Measurements from ENCODE around the gene CDC42EP3.

The CDC42EP3 gene

GRCh38 chr2:37636381-37637066 lies 34.9 kb downstream of the CDC42EP3 start:
- H3K27ac ChIP-seq (ENCODE audit: low read depth, low read length): no peak overlapping the region
- H3K4me1 ChIP-seq (ENCODE audit: control insufficient read depth, insufficient read depth, low read length): peaks cover 2% of the 10 kb centered on the region
- no peaks in the 10 kb centered on the region for H3K36me3 ChIP-seq (ENCODE audit: control insufficient read depth, insufficient read depth, low read length)
- no peak overlapping the region for H3K4me3 ChIP-seq (ENCODE audit: low read length)
- H3K9ac ChIP-seq (ENCODE audit: low read length): no peak overlapping the region
- no peaks in the 10 kb centered on the region for H3K27me3 ChIP-seq (ENCODE audit: control insufficient read depth, insufficient read depth, low read length)

- no peak overlapping the region for H3K9ac ChIP-seq (ENCODE audit: low read length)
- no peaks in the 10 kb centered on the region for H3K36me3 ChIP-seq (ENCODE audit: control insufficient read depth, insufficient read depth, low read length)
- H3K27ac ChIP-seq (ENCODE audit: low read depth, low read length): no peak overlapping the region
- no peaks in the 10 kb centered on the region for H3K4me1 ChIP-seq (ENCODE audit: control insufficient read depth, insufficient read depth, low read length)
- H3K27me3 ChIP-seq (ENCODE audit: control insufficient read depth, insufficient read depth, low read length): no peaks in the 10 kb centered on the region
- H3K4me3 ChIP-seq (ENCODE audit: low read length): no peak overlapping the region
Observed at GRCh38 chr2:37635504-37636380, 35.7 kb downstream of the CDC42EP3 start.

- Histone ChIP-seq H3K4me3 (ENCODE audit: low read length) (no peak overlapping the region), H3K27ac (ENCODE audit: low read depth, low read length) (no peak overlapping the region), H3K9ac (ENCODE audit: low read length) (no peak overlapping the region), H3K4me1 (ENCODE audit: control insufficient read depth, insufficient read depth, low read length) (no peaks in the 10 kb centered on the region), H3K27me3 (ENCODE audit: control insufficient read depth, insufficient read depth, low read length) (no peaks in the 10 kb centered on the region), H3K36me3 (ENCODE audit: control insufficient read depth, insufficient read depth, low read length) (no peaks in the 10 kb centered on the region)
Observed at GRCh38 chr2:37634914-37635503, 36.4 kb downstream of the CDC42EP3 start.

- no peak overlapping the region for H3K4me3 ChIP-seq (ENCODE audit: low read length)
- H3K9ac ChIP-seq (ENCODE audit: low read length): no peak overlapping the region
- H3K4me1 ChIP-seq (ENCODE audit: control insufficient read depth, insufficient read depth, low read length): no peaks in the 10 kb centered on the region
- no peaks in the 10 kb centered on the region for H3K36me3 ChIP-seq (ENCODE audit: control insufficient read depth, insufficient read depth, low read length)
- H3K27ac ChIP-seq (ENCODE audit: low read depth, low read length): no peak overlapping the region
- no peaks in the 10 kb centered on the region for H3K27me3 ChIP-seq (ENCODE audit: control insufficient read depth, insufficient read depth, low read length)
Observed at GRCh38 chr2:37633845-37634244, 37.6 kb downstream of the CDC42EP3 start.

- no peak overlapping the region for H3K9ac ChIP-seq (ENCODE audit: low read length)
Observed at GRCh38 chr2:37633234-37633633, 38.2 kb downstream of the CDC42EP3 start.

GRCh38 chr2:37632310-37632709 lies 39.1 kb downstream of the CDC42EP3 start:
- H3K27ac ChIP-seq (ENCODE audit: low read depth, low read length): no peak overlapping the region
- H3K36me3 ChIP-seq (ENCODE audit: control insufficient read depth, insufficient read depth, low read length): no peaks in the 10 kb centered on the region
- H3K4me1 ChIP-seq (ENCODE audit: control insufficient read depth, insufficient read depth, low read length): no peaks in the 10 kb centered on the region
- H3K9ac ChIP-seq (ENCODE audit: low read length): no peak overlapping the region
- H3K4me3 ChIP-seq (ENCODE audit: low read length): no peak overlapping the region
- no peaks in the 10 kb centered on the region for H3K27me3 ChIP-seq (ENCODE audit: control insufficient read depth, insufficient read depth, low read length)

More at GRCh38 chr2:37633234-37633633, 38.2 kb downstream of the CDC42EP3 start:
- Histone ChIP-seq H3K4me1 (ENCODE audit: control insufficient read depth, insufficient read depth, low read length) (no peaks in the 10 kb centered on the region), H3K4me3 (ENCODE audit: low read length) (no peak overlapping the region), H3K27ac (ENCODE audit: low read depth, low read length) (no peak overlapping the region), H3K36me3 (ENCODE audit: control insufficient read depth, insufficient read depth, low read length) (no peaks in the 10 kb centered on the region), H3K27me3 (ENCODE audit: control insufficient read depth, insufficient read depth, low read length) (no peaks in the 10 kb centered on the region)

- H3K4me3 ChIP-seq (ENCODE audit: low read length): no peak overlapping the region
- peaks cover under 1% of the 10 kb centered on the region for H3K4me1 ChIP-seq (ENCODE audit: control insufficient read depth, insufficient read depth, low read length)
- no peak overlapping the region for H3K9ac ChIP-seq (ENCODE audit: low read length)
- no peaks in the 10 kb centered on the region for H3K36me3 ChIP-seq (ENCODE audit: control insufficient read depth, insufficient read depth, low read length)
- H3K27ac ChIP-seq (ENCODE audit: low read depth, low read length): no peak overlapping the region
- H3K27me3 ChIP-seq (ENCODE audit: control insufficient read depth, insufficient read depth, low read length): no peaks in the 10 kb centered on the region
Observed at GRCh38 chr2:37631698-37632097, 39.7 kb downstream of the CDC42EP3 start.

GRCh38 chr2:37631292-37631691 lies 40.1 kb downstream of the CDC42EP3 start:
- peaks cover 4% of the 10 kb centered on the region for H3K4me1 ChIP-seq (ENCODE audit: control insufficient read depth, insufficient read depth, low read length)
- no peak overlapping the region for H3K4me3 ChIP-seq (ENCODE audit: low read length)
- no peaks in the 10 kb centered on the region for H3K36me3 ChIP-seq (ENCODE audit: control insufficient read depth, insufficient read depth, low read length)
- no peak overlapping the region for H3K27ac ChIP-seq (ENCODE audit: low read depth, low read length)
- H3K27me3 ChIP-seq (ENCODE audit: control insufficient read depth, insufficient read depth, low read length): no peaks in the 10 kb centered on the region
- no peak overlapping the region for H3K9ac ChIP-seq (ENCODE audit: low read length)

GRCh38 chr2:37630776-37631175 lies 40.7 kb downstream of the CDC42EP3 start:
- Histone ChIP-seq H3K4me1 (ENCODE audit: control insufficient read depth, insufficient read depth, low read length) (peaks cover 8% of the 10 kb centered on the region), H3K27ac (ENCODE audit: low read depth, low read length) (no peak overlapping the region)

GRCh38 chr2:37630301-37630700 lies 41.1 kb downstream of the CDC42EP3 start:
- Histone ChIP-seq H3K9ac (ENCODE audit: low read length) (no peak overlapping the region), H3K36me3 (ENCODE audit: control insufficient read depth, insufficient read depth, low read length) (no peaks in the 10 kb centered on the region), H3K4me3 (ENCODE audit: low read length) (no peak overlapping the region), H3K27ac (ENCODE audit: low read depth, low read length) (no peak overlapping the region), H3K27me3 (ENCODE audit: control insufficient read depth, insufficient read depth, low read length) (no peaks in the 10 kb centered on the region), H3K4me1 (ENCODE audit: control insufficient read depth, insufficient read depth, low read length) (peaks cover 13% of the 10 kb centered on the region)

More at GRCh38 chr2:37630776-37631175, 40.7 kb downstream of the CDC42EP3 start:
- H3K9ac ChIP-seq (ENCODE audit: low read length): no peak overlapping the region
- H3K27me3 ChIP-seq (ENCODE audit: control insufficient read depth, insufficient read depth, low read length): no peaks in the 10 kb centered on the region
- H3K4me3 ChIP-seq (ENCODE audit: low read length): no peak overlapping the region
- H3K36me3 ChIP-seq (ENCODE audit: control insufficient read depth, insufficient read depth, low read length): no peaks in the 10 kb centered on the region

GRCh38 chr2:37629529-37629928 lies 41.9 kb downstream of the CDC42EP3 start:
- Histone ChIP-seq H3K4me3 (ENCODE audit: low read length) (no peak overlapping the region), H3K4me1 (ENCODE audit: control insufficient read depth, insufficient read depth, low read length) (peaks cover 19% of the 10 kb centered on the region), H3K27ac (ENCODE audit: low read depth, low read length) (no peak overlapping the region), H3K27me3 (ENCODE audit: control insufficient read depth, insufficient read depth, low read length) (no peaks in the 10 kb centered on the region), H3K36me3 (ENCODE audit: control insufficient read depth, insufficient read depth, low read length) (no peaks in the 10 kb centered on the region), H3K9ac (ENCODE audit: low read length) (no peak overlapping the region)

- H3K27me3 ChIP-seq (ENCODE audit: control insufficient read depth, insufficient read depth, low read length): no peaks in the 10 kb centered on the region
- no peak overlapping the region for H3K4me3 ChIP-seq (ENCODE audit: low read length)
- H3K27ac ChIP-seq (ENCODE audit: low read depth, low read length): no peak overlapping the region
- no peaks in the 10 kb centered on the region for H3K36me3 ChIP-seq (ENCODE audit: control insufficient read depth, insufficient read depth, low read length)
- peaks cover 19% of the 10 kb centered on the region for H3K4me1 ChIP-seq (ENCODE audit: control insufficient read depth, insufficient read depth, low read length)
- H3K9ac ChIP-seq (ENCODE audit: low read length): no peak overlapping the region
Observed at GRCh38 chr2:37627710-37628109, 43.7 kb downstream of the CDC42EP3 start.

Measured in rectal smooth muscle tissue (tissue), 1 donor.